ENCODE data around the gene ARID3C.
"Not testable (repeated sequence)": the region's sequence is repeated elsewhere in the genome, so short reads cannot be mapped to it uniquely, and the experiment has no call there.

ARID3C gene

GRCh38 chr9:34651876-34652601, 23.2 kb upstream of the ARID3C start, which contains the start of gene IL11RA:
Gene IL11RA, plus strand, starts transcription at chr9:34652185. Its CDS starts 3,033 bp downstream, at chr9:34655218.
- no peak for DNase-seq

- DNase-seq: no peak
Observed at GRCh38 chr9:34651321-34651720, 22.5 kb upstream of the ARID3C start.

- DNase-seq: no peak
Observed at GRCh38 chr9:34650816-34651215, 21.9 kb upstream of the ARID3C start.

- DNase-seq: no peak
Observed at GRCh38 chr9:34648673-34649072, 19.8 kb upstream of the ARID3C start.

GRCh38 chr9:34647651-34648050, 18.8 kb upstream of the ARID3C start:
- DNase-seq: no peak

- DNase-seq: no peak
Observed at GRCh38 chr9:34647084-34647403, 18.2 kb upstream of the ARID3C start.

GRCh38 chr9:34646211-34647083, 17.6 kb upstream of the ARID3C start, which contains the start of gene GALT:
Gene GALT, plus strand, starts transcription at chr9:34646675. Its CDS starts 30 bp downstream, at chr9:34646705.
- DNase-seq: peak; percentile 96

- no peak for DNase-seq
Observed at GRCh38 chr9:34644766-34645314, 16.0 kb upstream of the ARID3C start.

- no peak for DNase-seq
Observed at GRCh38 chr9:34642679-34643078, 13.8 kb upstream of the ARID3C start.

- DNase-seq: not testable (repeated sequence)
Observed at GRCh38 chr9:34639322-34639721, 10.5 kb upstream of the ARID3C start.

GRCh38 chr9:34638138-34638445, 9.2 kb upstream of the ARID3C start:
- DNase-seq: no peak

GRCh38 chr9:34637356-34638137, 8.7 kb upstream of the ARID3C start, which contains the start of gene SIGMAR1:
Gene SIGMAR1, minus strand, starts transcription at chr9:34637787. Its CDS starts 90 bp downstream, at chr9:34637697.
- DNase-seq: peak; percentile 89

GRCh38 chr9:34636791-34637355, 8.0 kb upstream of the ARID3C start:
- no peak for DNase-seq

GRCh38 chr9:34635556-34635955, 6.7 kb upstream of the ARID3C start:
- no peak for DNase-seq

GRCh38 chr9:34634551-34635248, 5.8 kb upstream of the ARID3C start:
- no peak for DNase-seq

GRCh38 chr9:34633851-34634550, 5.1 kb upstream of the ARID3C start:
- peak; percentile 72 for DNase-seq

GRCh38 chr9:34633166-34633565, 4.3 kb upstream of the ARID3C start:
- DNase-seq: no peak

- DNase-seq: no peak
Observed at GRCh38 chr9:34630402-34631154, 1.7 kb upstream of the ARID3C start.

GRCh38 chr9:34629491-34629808, 584 bp upstream of the ARID3C start:
- no peak for DNase-seq

All from effector CD4-positive, alpha-beta T cell (primary cell).